Measurements from ENCODE around the gene SMARCAL1.

DNA sequence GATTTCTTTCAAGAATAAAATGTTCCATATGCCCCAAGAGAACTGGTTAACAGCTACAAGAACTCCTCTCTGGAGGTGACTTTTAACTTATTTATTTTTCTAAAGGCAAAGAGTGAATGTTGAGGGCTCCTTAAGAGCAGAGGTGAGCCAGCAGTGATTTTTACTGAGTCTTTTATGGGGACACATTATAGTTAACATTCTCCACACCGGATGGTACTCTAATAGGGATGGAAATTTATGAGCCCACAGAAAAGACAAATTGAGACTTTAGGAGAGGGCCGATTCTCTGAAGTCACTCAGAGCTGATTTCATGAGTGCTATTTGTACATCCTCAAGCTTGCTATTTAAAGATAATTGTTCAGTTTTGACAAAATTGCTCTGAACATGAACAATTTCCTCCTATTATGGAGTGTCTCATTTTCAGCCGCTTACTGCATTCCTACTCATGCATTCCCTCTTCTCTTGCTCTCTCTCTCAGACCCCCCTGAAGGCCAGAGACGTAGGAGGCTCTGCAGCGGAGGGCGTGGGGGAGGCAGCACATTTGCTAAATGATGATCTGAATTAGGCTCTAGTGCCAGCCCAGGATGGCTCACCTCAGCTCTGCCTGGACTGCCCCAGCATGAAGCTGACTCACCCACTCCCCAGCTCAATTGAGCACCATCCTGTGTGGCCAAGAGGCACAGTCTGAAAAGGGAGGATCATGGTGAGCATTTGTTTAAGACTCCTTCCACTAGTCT is 80.5 kb downstream of the SMARCAL1 start:
- TF ChIP-seq EZH2 (IDR thresholded peaks at IDR 0.05) (no peak), POLR2AphosphoS5 (IDR thresholded peaks at IDR 0.05; ENCODE audit: borderline replicate concordance, low read depth, low read length) (no peak; the same call in 1 of the 2 replicates)
